ENCODE data around the gene EIF5B. TPM values are rescaled to one million over a fixed set of nuclear protein-coding genes. Genes with fewer than 3 reads are reported as not detected.
A peak's percentile ranks its signal among the peaks of the same experiment; 100 is the strongest.

EIF5B gene
- total RNA-seq, 4 donors from 2014 or later = 23.6 to 40.4 (median 30.7) TPM

DNA sequence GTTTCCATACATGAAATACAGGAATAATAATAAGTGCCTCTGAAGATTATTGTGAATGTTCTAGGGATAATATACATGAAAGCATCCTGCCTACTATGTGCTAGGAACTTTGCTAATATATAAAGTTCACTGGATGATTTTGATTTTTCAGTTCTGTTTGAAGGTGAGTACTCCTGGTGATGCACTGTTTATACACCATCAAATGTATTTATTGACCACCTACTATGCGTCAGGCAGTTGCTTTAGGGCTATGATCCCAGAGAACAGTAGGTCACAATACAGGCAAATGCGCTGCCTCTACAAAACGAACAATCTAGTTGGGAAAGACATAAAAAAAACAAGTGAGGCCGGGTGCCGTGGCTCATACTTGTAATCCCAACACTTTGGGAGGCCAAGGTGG is 11.8 kb upstream of the EIF5B start:
- no peak for TF ChIP-seq POLR2A (IDR thresholded peaks at IDR 0.05)
- no peak for TF ChIP-seq CTCF (IDR thresholded peaks at IDR 0.05)
- no peaks in the 10 kb centered on the region for H3K27me3 ChIP-seq
- DNase-seq = no peak
- no peak overlapping the region for H3K4me3 ChIP-seq
- peaks cover 0 to 97% (median 0%) of the 10 kb centered on the region in 3 donors for H3K36me3 ChIP-seq
- H3K27ac ChIP-seq = no peak overlapping the region
- no peaks in the 10 kb centered on the region for H3K9me3 ChIP-seq
- no peaks in the 10 kb centered on the region for H3K4me1 ChIP-seq

DNA sequence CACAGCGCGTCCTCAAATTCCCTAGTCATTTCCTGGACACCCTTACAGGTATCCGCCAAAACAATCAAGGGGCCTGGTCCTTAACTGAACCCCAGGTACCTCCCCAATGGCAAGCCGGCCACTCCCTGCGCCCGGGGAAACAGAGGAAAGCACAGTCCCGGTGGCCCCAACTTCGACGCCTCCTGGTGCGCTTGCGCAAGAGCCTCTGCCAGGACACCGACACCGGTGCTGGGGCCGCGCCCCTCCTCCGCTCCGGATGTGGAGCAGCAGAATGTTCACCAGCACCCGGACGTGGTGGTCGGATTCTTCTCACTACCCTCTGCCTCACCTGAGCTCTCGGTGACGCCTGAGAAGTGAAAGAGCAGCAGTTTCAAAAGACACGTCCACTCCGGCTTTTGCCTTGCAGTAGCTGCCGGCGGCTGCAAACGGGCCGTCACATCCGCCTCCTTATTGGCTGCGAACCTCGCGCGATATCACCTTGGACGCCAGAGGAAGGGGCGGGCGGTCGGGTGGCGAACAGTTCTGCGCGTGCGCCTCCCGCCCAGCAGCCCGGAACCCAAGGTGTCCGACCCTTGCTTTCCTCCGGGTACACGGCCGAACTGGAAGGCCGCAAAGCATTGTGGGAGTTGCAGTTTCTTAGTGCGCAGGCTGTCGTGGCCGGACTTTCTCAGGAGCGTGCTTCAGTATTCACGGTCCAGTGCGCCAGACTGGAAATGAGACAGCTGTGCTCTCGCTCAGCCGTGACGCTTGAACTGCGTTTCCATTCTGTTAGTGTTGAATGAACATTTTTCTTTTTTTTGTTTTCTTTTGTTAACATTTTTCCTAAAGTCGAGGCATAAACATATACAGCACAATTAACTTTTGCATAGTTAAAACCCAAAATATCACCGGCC is 1.0 kb upstream of the EIF5B start, which contains the start of gene TXNDC9:
Gene TXNDC9 (minus strand): TSS at position 423 of the 893 bp plus-strand sequence. CDS start 3,123 bp downstream, outside the sequence.
- Histone ChIP-seq H3K4me1 (peaks cover 0 to 34% (median 9%) of the 10 kb centered on the region in 4 donors), H3K36me3 (peaks cover 0 to 17% (median 0%) of the 10 kb centered on the region in 3 donors), H3K27ac (peak within 1 kb of the TSS; percentile 82 to 90 (median 87)), H3K27me3 (no peaks in the 10 kb centered on the region), H3K4me3 (peak within 1 kb of the TSS; percentile 73 to 89 (median 81)), H3K9me3 (no peaks in the 10 kb centered on the region)
- TF ChIP-seq POLR2A (IDR thresholded peaks at IDR 0.05) (peak; percentile 61 to 73), CTCF (IDR thresholded peaks at IDR 0.05) (no peak)
- DNase-seq = peak; percentile 97 to 99 (median 98)

DNA sequence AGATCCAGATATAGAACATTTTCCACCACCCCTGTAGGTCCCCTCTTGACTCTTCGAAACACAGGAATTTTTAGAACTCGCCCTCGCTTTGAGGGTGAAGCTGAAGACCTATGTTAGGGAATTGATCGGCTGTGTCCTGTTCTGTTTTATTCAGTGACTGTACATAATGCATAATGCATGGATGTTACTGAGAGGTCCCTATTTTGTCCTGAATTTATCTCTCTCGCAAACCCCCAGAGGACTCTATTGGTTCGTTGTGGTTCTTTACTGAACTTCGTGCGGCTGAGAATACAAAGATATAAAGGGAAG is 431 bp upstream of the EIF5B start:
- DNase-seq = no peak
- peak overlapping the region; percentile 73 to 89 (median 81) for H3K4me3 ChIP-seq
- no peaks in the 10 kb centered on the region for H3K9me3 ChIP-seq
- no peak for TF ChIP-seq CTCF (IDR thresholded peaks at IDR 0.05)
- TF ChIP-seq POLR2A (IDR thresholded peaks at IDR 0.05) = no peak
- peaks cover 0 to 12% (median 0%) of the 10 kb centered on the region in 3 donors for H3K36me3 ChIP-seq
- no peaks in the 10 kb centered on the region for H3K27me3 ChIP-seq
- peaks cover 0 to 34% (median 9%) of the 10 kb centered on the region in 4 donors for H3K4me1 ChIP-seq
- H3K27ac ChIP-seq = peak overlapping the region; percentile 82 to 90 (median 87)

GRCh38 chr2:99338029-99338585 is 918 bp downstream of the EIF5B start:
- Histone ChIP-seq H3K4me3 (peak overlapping the region; percentile 73 to 89 (median 81)), H3K27ac (peak overlapping the region; percentile 82 to 90 (median 87)), H3K4me1 (peaks cover 0 to 34% (median 9%) of the 10 kb centered on the region in 4 donors), H3K27me3 (no peaks in the 10 kb centered on the region), H3K36me3 (no peaks in the 10 kb centered on the region), H3K9me3 (no peaks in the 10 kb centered on the region)
- TF ChIP-seq POLR2A (IDR thresholded peaks at IDR 0.05) (no peak), CTCF (IDR thresholded peaks at IDR 0.05) (no peak)
- DNase-seq = no peak

GRCh38 chr2:99340669-99341236 is 3.6 kb downstream of the EIF5B start:
- Histone ChIP-seq H3K36me3 (no peaks in the 10 kb centered on the region), H3K27me3 (no peaks in the 10 kb centered on the region), H3K4me1 (peaks cover 0 to 18% (median 2%) of the 10 kb centered on the region in 4 donors), H3K4me3 (no peak overlapping the region), H3K27ac (no peak overlapping the region), H3K9me3 (no peaks in the 10 kb centered on the region)
- no peak for TF ChIP-seq POLR2A (IDR thresholded peaks at IDR 0.05)
- no peak for TF ChIP-seq CTCF (IDR thresholded peaks at IDR 0.05)
- DNase-seq = no peak
